Raji (cell line): ENCODE measurements around the gene EFCAB11.

Experiments used
- POLR2A ChIP-seq: IDR thresholded peaks from 2 replicates; pipeline ENCODE4 v1.6.1; 2011; ENCODE audit warnings: low read depth, low read length, control low read depth; ENCODE audit not compliant: insufficient read depth

EFCAB11 gene, protein sequence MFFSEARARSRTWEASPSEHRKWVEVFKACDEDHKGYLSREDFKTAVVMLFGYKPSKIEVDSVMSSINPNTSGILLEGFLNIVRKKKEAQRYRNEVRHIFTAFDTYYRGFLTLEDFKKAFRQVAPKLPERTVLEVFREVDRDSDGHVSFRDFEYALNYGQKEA

DNA sequence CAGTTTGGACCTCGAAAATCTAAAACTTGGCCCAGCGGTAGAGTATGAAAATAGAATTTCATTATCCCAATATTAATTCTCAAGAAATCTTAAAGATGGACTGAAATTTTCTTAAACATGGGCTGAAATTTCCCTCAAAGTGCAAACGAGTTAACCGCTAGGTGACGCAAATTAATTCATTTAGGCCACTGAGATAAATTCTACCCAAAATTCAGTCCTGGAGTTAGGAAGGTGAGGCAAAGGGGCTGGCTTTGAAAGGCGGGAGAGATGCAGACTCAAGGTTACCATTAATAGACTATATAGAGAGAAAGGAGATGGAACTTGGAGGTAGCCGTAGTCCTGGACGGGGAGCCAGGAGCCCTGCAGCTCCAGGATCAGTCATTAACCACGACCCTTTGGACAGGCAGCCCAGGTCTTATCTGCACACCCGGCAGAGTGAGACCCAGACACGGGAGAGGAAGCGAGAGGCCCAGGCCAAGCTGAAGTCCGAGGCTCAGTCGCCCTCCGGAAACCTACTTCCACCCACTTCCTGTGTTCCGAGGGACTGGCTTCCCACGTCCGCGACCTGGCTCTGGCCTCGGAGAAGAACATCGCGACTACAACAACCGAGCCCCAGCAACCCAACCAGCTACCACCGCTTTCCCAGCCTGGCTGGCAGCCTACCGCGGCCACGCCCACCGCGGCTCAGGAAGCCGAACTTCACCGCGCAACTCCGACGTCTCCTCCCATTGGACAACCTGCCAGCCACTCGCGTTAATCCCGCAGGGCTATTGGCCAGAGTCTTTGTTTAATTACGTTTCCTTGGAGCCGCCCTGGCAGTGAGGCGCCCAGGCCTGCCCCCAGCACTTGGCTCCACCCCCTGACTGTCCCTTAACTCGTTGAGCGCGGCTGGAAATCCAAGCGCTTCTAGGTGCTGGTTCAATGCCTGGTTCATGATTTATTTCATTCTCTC is at the start of gene EFCAB11:
Gene EFCAB11, minus strand, starts transcription at position 661 of the 952 bp plus-strand sequence. Its CDS starts 70 bp downstream, at position 591.
- TF ChIP-seq POLR2A = peak; percentile 95

DNA sequence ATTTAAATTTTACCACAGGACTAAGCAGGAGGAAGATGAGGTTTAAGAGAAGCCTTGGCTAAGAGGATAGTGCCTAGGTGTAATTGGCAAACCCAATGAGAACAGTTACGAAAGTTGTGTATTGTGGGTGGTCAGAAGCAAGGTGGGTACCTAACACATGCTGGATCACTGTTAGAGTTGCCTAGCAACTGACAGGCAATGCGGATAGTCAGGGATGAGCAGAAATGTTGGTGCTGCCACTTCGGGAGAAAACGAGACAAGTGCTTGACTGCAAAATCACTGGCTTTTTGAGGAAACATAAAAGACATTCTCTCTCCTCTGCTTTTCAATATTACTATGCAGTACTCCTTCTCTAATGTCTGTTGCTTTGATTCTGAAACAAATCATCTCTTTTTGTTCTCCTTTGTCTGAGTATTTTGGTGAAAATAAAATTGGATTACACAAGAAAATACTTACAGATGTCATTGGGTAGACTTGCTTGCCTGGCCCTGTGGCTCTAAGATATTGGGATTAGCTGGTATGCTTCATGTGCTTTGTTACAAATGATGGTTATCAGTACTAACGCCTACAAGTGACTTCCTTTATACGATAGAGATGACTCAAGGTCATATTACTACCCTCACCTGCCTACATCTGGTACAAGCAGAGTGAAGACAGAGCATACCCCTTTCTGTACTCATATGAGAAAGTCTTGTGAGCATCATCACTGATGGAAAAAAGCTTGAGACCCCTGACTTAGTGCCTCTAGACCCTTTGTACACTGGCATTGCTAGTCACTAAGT is 49.2 kb upstream of the EFCAB11 start:
- no peak for TF ChIP-seq POLR2A

DNA sequence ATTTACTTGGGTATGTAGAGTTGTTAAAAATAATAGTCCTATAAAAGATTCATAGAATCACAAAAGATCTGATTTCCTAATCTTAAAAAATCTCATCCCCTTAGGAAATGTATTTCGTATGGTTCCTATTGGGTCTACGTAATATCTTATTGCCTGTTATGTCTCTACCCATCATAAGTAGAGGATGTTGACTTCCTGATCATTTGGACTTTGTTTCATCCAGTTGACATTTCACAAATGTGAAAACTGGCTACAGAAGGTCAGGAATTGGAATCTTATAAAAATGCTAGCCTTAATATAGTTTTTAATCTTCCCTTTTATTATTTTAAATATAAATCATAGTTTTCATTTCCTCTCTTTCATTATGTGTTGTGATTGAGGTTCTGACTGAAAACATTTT is 46.4 kb upstream of the EFCAB11 start:
- no peak for TF ChIP-seq POLR2A

DNA sequence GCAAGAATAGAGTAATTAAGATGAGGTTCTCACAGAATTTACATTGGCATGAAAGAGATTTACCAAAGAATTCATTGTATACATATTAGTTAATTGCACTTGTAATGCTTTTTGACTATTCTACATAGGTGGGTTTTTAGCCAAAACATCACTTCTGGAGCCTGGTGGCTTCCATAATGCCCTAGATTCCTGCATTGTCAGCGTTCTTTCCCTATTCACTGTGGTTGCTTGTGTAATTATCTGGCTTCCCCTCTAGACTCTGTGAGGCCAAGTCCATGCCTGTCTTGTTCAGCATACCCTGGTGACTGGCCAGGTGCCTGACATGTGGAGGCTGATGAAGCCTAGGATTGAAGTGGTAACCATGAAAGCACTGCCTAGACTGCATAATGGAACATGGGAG is 42.4 kb upstream of the EFCAB11 start:
- TF ChIP-seq POLR2A = no peak

DNA sequence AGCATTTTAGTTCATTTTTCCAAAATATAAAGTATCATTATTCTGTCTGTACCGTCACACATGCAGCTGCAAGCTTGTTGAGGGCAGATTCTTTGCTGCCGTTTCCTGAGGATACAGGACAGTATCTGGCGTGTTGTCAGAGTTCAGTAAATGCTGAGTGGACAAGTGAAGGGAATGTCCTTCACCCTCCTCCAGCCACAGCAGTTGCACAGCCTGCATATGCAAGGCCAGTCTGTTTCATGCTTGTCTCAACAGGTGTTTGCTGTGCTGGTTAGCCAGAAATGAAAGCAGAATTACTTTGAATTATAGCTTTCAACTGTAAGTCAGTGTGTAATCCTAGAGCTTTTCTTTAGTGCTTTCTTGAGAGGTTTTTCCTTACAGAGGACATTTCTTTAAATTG is 37.7 kb upstream of the EFCAB11 start:
- no peak for TF ChIP-seq POLR2A

DNA sequence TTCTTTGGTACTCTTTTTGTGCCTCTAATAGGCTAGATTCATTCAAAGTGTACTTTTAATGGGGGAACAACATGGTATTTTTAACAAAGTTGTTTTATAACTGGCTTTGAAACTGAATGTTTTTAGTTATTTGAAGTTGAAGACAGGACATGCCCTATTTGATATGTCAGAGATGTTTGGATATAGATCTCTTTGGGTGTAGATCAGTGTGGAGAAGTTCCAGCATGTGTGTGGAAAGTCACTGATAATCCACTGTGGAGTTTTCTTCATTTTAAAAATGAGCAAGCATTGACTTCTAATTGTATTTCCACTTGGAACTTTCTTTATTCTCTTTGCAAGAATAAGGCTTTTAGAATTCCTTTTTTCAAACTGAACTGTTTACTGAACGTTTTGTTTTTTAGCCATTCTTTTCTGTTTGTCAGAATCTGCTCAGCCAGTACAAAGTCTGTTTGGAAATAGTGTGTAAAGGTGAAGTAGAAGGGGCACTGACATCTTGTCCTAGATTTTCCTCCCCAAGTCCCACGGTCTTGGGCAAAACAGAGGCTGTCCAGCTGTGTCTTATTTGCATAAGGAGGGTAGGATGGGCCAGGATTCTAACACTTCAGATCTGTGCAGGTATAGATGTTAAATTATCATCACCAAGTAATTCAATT is 36.2 kb upstream of the EFCAB11 start:
- TF ChIP-seq POLR2A = no peak

DNA sequence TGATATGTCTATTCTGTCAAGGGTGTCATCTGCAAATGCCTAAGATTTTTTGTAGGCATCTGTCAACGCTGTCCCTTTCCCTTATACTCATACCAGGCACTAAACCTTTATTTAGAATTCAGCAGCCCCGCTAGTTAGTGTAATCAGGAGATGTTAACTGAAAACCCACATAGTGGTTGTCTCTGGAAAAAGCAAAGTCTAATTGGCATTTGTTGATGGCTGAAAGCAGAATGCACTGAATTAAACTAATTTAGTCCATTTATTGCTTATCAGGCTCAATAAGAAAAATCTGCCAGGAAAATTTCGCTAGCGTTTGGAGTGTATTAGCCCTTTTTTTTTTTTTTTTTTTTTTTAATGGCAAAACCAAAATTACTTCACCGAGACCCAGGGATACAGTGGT is 35.7 kb upstream of the EFCAB11 start:
- TF ChIP-seq POLR2A = no peak

DNA sequence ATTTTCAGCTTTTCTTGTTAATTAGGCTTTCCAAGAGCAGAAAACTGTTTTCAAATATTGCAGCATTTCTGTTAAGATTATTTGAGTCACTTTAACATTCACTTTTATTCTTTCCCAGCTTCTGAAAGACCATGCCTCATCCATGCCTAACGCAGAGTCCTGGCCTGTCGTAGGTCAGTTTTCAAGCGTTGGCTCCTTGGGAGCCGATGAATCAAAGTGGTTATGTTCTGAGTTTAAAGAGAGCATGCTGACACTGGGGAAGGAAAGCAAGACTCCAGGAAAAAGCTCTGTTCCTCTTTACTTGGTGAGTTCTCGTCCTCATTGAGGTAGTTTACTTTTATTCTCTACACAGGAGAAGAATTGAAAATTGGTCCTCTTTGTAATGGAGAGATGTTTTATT is 34.3 kb upstream of the EFCAB11 start:
- no peak for TF ChIP-seq POLR2A

DNA sequence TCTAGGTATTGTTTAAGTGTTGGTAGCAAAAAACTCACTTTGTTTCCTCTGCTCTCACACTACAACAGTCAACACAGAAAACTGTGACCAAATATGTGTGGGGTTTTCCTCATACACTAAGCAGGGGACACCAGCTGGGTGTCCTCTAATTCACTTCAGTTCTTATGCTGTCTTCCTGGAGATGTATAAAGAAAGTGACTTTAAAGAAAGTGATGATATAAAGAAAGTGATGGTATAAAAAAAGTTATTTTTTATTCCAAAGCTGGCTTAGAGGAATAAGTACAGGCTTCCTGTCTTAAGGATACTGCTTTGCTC is 32.6 kb upstream of the EFCAB11 start:
- TF ChIP-seq POLR2A = no peak

DNA sequence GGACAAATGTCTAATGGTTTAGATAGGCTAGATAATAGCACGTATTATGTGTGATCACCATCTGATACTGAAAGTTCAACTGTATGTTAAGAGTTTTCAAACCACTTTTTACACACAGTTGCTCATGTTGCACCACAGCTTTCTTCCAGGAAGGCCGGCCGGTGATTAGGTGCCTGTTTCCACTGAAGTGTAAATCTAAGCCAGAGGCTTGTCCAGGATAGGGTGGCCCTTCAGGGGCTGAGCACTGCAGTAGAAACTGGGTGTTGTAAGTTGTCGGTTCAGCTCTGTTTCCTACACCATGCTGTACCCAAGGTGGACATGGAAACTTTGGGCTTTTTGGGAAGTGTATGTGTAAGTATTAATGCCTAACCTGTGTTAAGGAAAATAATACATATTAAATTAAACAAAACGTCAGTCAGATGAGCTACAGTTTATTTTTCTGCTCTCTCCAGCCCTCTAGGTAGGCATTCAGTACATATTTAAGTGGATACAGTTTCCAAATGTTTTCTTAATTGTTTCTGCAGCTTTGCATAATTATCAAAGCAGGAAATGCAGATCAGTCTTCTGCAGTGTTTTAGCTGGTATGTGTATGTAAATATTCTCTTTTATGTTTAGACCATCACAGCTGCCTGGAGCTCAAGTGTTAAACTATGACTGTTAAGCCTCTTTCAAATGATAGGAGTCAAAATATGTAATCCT is 32.1 kb upstream of the EFCAB11 start:
- TF ChIP-seq POLR2A = no peak

DNA sequence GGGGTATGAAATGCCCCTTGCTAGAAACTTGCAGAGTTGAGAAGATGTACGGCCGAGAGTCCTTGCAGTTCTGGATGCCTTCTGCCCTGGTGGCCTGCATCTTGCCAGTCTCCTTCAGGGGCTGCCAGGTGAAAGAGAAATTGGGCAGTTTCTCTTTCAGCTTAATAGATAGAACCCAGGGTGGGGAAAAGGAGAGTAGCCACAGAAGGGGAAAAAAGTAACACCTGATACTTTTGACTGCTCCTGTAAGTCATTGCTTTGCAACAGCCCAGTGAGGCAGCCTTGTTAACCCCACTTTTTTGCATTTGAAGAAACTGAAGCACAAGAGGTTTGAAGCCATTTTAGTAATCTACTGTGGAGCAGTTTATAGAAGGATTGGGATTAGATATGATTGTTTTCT is 28.8 kb upstream of the EFCAB11 start:
- no peak for TF ChIP-seq POLR2A

DNA sequence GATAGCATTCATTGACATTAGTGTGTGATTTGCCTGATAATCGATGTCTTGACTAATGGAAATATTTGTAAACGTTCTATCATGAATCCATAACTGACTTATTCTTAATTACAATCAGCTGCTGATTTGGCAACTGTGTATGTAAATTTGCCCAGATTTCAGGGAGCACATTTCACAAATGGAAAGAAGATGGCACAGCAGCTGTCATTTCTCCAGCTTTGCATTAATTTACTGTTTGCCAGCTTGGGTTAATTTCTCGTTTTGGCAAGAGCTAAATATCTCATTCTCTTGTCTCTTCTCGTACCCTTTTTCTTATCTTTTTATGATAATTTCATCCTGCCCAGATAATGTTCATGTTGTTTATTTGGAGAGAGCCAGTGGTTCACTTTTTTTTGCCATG is 24.1 kb upstream of the EFCAB11 start:
- no peak for TF ChIP-seq POLR2A

DNA sequence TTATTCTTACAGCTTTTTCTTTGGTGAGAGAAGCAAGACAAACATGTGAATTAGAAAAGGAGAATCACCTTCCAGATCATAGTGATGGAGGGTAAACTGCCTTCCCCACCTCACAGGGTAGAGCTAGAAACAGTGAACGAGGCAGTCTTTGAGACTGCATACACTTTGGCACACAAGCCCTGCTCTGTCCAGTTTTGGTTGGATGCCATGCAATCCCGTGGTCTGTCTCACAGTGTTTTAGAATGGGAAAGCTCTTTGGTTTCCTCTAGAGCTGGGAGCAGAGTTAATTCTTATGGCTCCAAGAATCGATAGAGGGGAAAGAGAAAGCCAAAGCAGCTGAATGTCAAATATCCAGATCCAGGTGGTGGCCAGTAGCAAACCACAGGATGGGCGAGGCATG is 23.1 kb upstream of the EFCAB11 start:
- TF ChIP-seq POLR2A = no peak

DNA sequence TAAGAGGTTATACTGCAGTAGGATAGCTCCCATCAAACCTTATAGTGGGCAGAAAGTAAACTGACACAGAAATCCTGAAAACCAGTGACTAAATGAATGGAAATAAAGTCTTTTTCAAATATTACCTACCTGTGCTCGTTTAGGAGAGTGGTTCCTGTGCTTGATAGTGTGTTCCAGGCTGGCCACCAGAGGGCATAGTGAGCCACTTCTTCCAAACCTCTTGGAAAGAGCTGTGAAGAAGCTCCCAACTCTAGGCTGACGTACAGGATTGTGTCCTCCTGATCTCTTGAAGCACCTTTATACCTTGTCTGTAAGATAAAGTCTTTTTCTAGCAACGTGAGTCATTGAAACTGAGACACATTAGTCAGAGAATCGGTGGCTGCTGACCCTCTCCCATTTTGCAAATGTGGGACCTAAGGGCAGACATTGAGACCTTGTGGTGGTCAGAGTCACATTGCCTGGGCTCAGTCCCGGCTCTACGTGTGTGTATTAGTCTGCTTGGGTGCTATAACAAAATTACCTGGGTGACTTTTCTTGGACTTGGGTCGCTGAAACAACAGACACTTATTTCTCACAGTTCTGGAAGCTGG is 18.8 kb upstream of the EFCAB11 start:
- no peak for TF ChIP-seq POLR2A
